MM.1S (cell line): ENCODE measurements around the gene RUNX2.

ENCODE experiments used
- DNase-seq: peaks from one replicate; pipeline ENCODE4 v3.0.0-alpha.2; 2015
- H2AFZ ChIP-seq: fragments of 300-600 bp; sonication (generic); 2 replicates; pipeline ENCODE4 v1.6.0; 2016; ENCODE audit warnings: antibody characterized with exemption, low read length
- H3F3A ChIP-seq: fragments of 300-600 bp; sonication (generic); 2 replicates; pipeline ENCODE4 v1.6.1; 2016; ENCODE audit warnings: mild to moderate bottlenecking, antibody characterized with exemption, low read length, moderate library complexity, mixed read lengths; ENCODE audit not compliant: insufficient read depth
- H3K27ac ChIP-seq: fragments of 300-600 bp; sonication (generic); 2 replicates; pipeline ENCODE4 v1.5.1; 2016; ENCODE audit warnings: mild to moderate bottlenecking, low read length
- H3K27me3 ChIP-seq: fragments of 300-600 bp; sonication (generic); replicated peaks from 2 replicates; pipeline ENCODE4 v1.6.0; 2016; ENCODE audit warnings: low read length; ENCODE audit not compliant: insufficient read depth
- H3K36me3 ChIP-seq: fragments of 300-600 bp; sonication (generic); replicated peaks from 2 replicates; pipeline ENCODE4 v1.6.1; 2016; ENCODE audit warnings: mild to moderate bottlenecking, low read length, mixed read lengths; ENCODE audit not compliant: insufficient read depth
- H3K4me1 ChIP-seq: fragments of 300-600 bp; sonication (generic); 2 replicates; pipeline ENCODE4 v1.6.1; 2016; ENCODE audit warnings: low read length, mixed read lengths
- H3K4me2 ChIP-seq: fragments of 300-600 bp; sonication (generic); 2 replicates; pipeline ENCODE4 v1.6.0; 2016; ENCODE audit warnings: low read depth, low read length
- H3K4me3 ChIP-seq: fragments of 300-600 bp; sonication (generic); 2 replicates; pipeline ENCODE4 v1.5.1; 2016; ENCODE audit warnings: low read length, mixed read lengths
- H3K79me2 ChIP-seq: fragments of 300-600 bp; sonication (generic); 2 replicates; pipeline ENCODE4 v1.6.1; 2016; ENCODE audit warnings: mixed run types, low read length, mixed read lengths
- H3K9ac ChIP-seq: fragments of 300-600 bp; sonication (generic); 2 replicates; pipeline ENCODE4 v1.6.1; 2016; ENCODE audit warnings: low read length, mixed read lengths
- H3K9me2 ChIP-seq: fragments of 300-600 bp; sonication (generic); replicated peaks from 2 replicates; pipeline ENCODE4 v1.6.1; 2016; ENCODE audit warnings: mild to moderate bottlenecking, low read length, mixed read lengths; ENCODE audit not compliant: insufficient read depth
- H3K9me3 ChIP-seq: fragments of 300-600 bp; sonication (generic); replicated peaks from 2 replicates; pipeline ENCODE4 v1.6.1; 2016; ENCODE audit warnings: mild to moderate bottlenecking, low read length, mixed read lengths; ENCODE audit not compliant: insufficient read depth
- H4K20me1 ChIP-seq: fragments of 300-600 bp; sonication (generic); 2 replicates; pipeline ENCODE4 v1.6.1; 2016; ENCODE audit warnings: mild to moderate bottlenecking, low read length, moderate library complexity, mixed read lengths; ENCODE audit not compliant: insufficient read depth
- EZH2 ChIP-seq: fragments of 300-600 bp; sonication (generic); optimal IDR thresholded peaks from 2 replicates; pipeline ENCODE3; 2017; ENCODE audit warnings: low read depth, mild to moderate bottlenecking, antibody characterized with exemption, low read length, mixed read lengths
- EZH2phosphoT487 ChIP-seq: fragments of 300-600 bp; sonication (generic); IDR thresholded peaks from 2 replicates; pipeline ENCODE4 v1.6.1; 2018; ENCODE audit warnings: antibody characterized with exemption, low read length
- TF ChIP-seq, protein P1 (sequence below): fragments of 300-600 bp; sonication (generic); IDR thresholded peaks from 2 replicates; pipeline ENCODE4 v1.5.1; 2016; ENCODE audit warnings: antibody characterized with exemption, low read length, mixed read lengths

The RUNX2 gene

GRCh38 chr6:45712076-45712475 is 383.9 kb downstream of the RUNX2 start:
- Histone ChIP-seq H2AFZ (no peak overlapping the region), H3K36me3 (no peaks in the 10 kb centered on the region)

GRCh38 chr6:45712786-45713185 is 384.7 kb downstream of the RUNX2 start:
- Histone ChIP-seq H3K36me3 (no peaks in the 10 kb centered on the region), H3K9me3 (no peaks in the 10 kb centered on the region), H3K27ac (no peak overlapping the region), H4K20me1 (no peaks in the 10 kb centered on the region), H3K27me3 (no peaks in the 10 kb centered on the region), H3F3A (peaks cover 24% of the 10 kb centered on the region), H3K4me2 (no peak overlapping the region), H3K4me1 (peaks cover 59% of the 10 kb centered on the region), H3K9me2 (no peaks in the 10 kb centered on the region), H3K79me2 (no peaks in the 10 kb centered on the region), H2AFZ (no peak overlapping the region), H3K9ac (no peak overlapping the region), H3K4me3 (no peak overlapping the region)
- no peak for DNase-seq
- TF ChIP-seq EZH2phosphoT487: no peak
- no peak for TF ChIP-seq EZH2
- TF ChIP-seq, protein P1, sequence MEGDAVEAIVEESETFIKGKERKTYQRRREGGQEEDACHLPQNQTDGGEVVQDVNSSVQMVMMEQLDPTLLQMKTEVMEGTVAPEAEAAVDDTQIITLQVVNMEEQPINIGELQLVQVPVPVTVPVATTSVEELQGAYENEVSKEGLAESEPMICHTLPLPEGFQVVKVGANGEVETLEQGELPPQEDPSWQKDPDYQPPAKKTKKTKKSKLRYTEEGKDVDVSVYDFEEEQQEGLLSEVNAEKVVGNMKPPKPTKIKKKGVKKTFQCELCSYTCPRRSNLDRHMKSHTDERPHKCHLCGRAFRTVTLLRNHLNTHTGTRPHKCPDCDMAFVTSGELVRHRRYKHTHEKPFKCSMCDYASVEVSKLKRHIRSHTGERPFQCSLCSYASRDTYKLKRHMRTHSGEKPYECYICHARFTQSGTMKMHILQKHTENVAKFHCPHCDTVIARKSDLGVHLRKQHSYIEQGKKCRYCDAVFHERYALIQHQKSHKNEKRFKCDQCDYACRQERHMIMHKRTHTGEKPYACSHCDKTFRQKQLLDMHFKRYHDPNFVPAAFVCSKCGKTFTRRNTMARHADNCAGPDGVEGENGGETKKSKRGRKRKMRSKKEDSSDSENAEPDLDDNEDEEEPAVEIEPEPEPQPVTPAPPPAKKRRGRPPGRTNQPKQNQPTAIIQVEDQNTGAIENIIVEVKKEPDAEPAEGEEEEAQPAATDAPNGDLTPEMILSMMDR: no peak

More at GRCh38 chr6:45712076-45712475, 383.9 kb downstream of the RUNX2 start:
- H4K20me1 ChIP-seq: no peaks in the 10 kb centered on the region
- no peak overlapping the region for H3K4me3 ChIP-seq
- no peaks in the 10 kb centered on the region for H3K9me3 ChIP-seq
- TF ChIP-seq EZH2phosphoT487: no peak
- TF ChIP-seq EZH2: no peak
- TF ChIP-seq, protein P1: no peak
- no peak for DNase-seq
- no peak overlapping the region for H3K9ac ChIP-seq
- H3K27me3 ChIP-seq: no peaks in the 10 kb centered on the region
- H3F3A ChIP-seq: peaks cover 24% of the 10 kb centered on the region
- no peak overlapping the region for H3K4me2 ChIP-seq
- peaks cover 66% of the 10 kb centered on the region for H3K4me1 ChIP-seq
- no peak overlapping the region for H3K27ac ChIP-seq
- H3K79me2 ChIP-seq: no peaks in the 10 kb centered on the region
- H3K9me2 ChIP-seq: no peaks in the 10 kb centered on the region
